H9 (cell line): Measurements from ENCODE around the gene TEX19. TPM values are rescaled to one million over a fixed set of nuclear protein-coding genes. Genes with fewer than 3 reads are reported as not detected.

Experiments
- DNase-seq: peaks from one replicate; pipeline ENCODE4 v3.0.0-alpha.2; 2017
- H2AFZ ChIP-seq: one replicate; pipeline ENCODE4 v1.6.1; 2013; ENCODE audit warnings: mild to moderate bottlenecking, low read length, control low read depth, moderate library complexity
- H2AK5ac ChIP-seq: 2 replicates; pipeline ENCODE4 v1.6.1; 2013; ENCODE audit warnings: low read length, control low read depth, mixed read lengths; ENCODE audit not compliant: insufficient read length
- H2BK120ac ChIP-seq: one replicate; pipeline ENCODE4 v1.6.1; 2013; ENCODE audit warnings: low read depth, mild to moderate bottlenecking, low read length, control low read depth, inconsistent platforms; ENCODE audit not compliant: poor library complexity, severe bottlenecking
- H2BK12ac ChIP-seq: 2 replicates; pipeline ENCODE4 v1.6.1; 2013; ENCODE audit warnings: low read length, control low read depth, mixed read lengths, low read depth; ENCODE audit not compliant: insufficient read length
- H2BK15ac ChIP-seq: 2 replicates; pipeline ENCODE4 v1.6.1; 2013; ENCODE audit warnings: low read depth, low read length, control low read depth
- H2BK20ac ChIP-seq: one replicate; pipeline ENCODE4 v1.6.1; 2013; ENCODE audit warnings: low read depth, mild to moderate bottlenecking, low read length, control low read depth, inconsistent platforms; ENCODE audit not compliant: poor library complexity, severe bottlenecking
- H2BK5ac ChIP-seq: 2 replicates; pipeline ENCODE4 v1.6.1; 2013; ENCODE audit warnings: low read length, control low read depth, mixed read lengths; ENCODE audit not compliant: insufficient read length
- H3K14ac ChIP-seq: 2 replicates; pipeline ENCODE4 v1.6.1; 2013; ENCODE audit warnings: low read length, control low read depth; ENCODE audit not compliant: insufficient read depth
- H3K18ac ChIP-seq: 2 replicates; pipeline ENCODE4 v1.6.1; 2013; ENCODE audit warnings: low read depth, mild to moderate bottlenecking, mixed read lengths, low read length, control low read depth; ENCODE audit not compliant: insufficient read length
- H3K23ac ChIP-seq: 2 replicates; pipeline ENCODE4 v1.6.1; 2013; ENCODE audit warnings: low read length, control low read depth, mixed read lengths, low read depth; ENCODE audit not compliant: insufficient read length
- H3K23me2 ChIP-seq: 2 replicates; pipeline ENCODE4 v1.6.1; 2013; ENCODE audit warnings: low read depth, mild to moderate bottlenecking, mixed read lengths, low read length, control low read depth; ENCODE audit not compliant: insufficient read length, poor library complexity, severe bottlenecking
- H3K27ac ChIP-seq: 2 replicates; pipeline ENCODE4 v1.5.1; 2013; ENCODE audit warnings: low read length, control low read depth, mixed read lengths, low read depth; ENCODE audit not compliant: insufficient read length
- H3K27me3 ChIP-seq: 2 replicates; pipeline ENCODE4 v1.6.1; 2013; ENCODE audit warnings: low read length, control low read depth, inconsistent platforms; ENCODE audit not compliant: insufficient read depth
- H3K4ac ChIP-seq: 2 replicates; pipeline ENCODE4 v1.6.1; 2013; ENCODE audit warnings: low read depth, mild to moderate bottlenecking, control low read depth, inconsistent platforms, low read length, moderate library complexity
- H3K4me1 ChIP-seq: 2 replicates; pipeline ENCODE4 v1.6.1; 2013; ENCODE audit warnings: low read length, control low read depth, inconsistent platforms; ENCODE audit not compliant: insufficient read depth
- H3K4me2 ChIP-seq: 2 replicates; pipeline ENCODE4 v1.6.1; 2013; ENCODE audit warnings: low read length, control low read depth, mixed read lengths; ENCODE audit not compliant: insufficient read length, insufficient read depth
- H3K56ac ChIP-seq: 2 replicates; pipeline ENCODE4 v1.6.1; 2013; ENCODE audit warnings: low read depth, mild to moderate bottlenecking, mixed read lengths, low read length, control low read depth; ENCODE audit not compliant: insufficient read length
- H3K79me1 ChIP-seq: 2 replicates; pipeline ENCODE4 v1.6.1; 2013; ENCODE audit warnings: low read depth, mild to moderate bottlenecking, moderate library complexity, low read length, control low read depth, inconsistent platforms; ENCODE audit not compliant: insufficient read depth, poor library complexity, severe bottlenecking
- H3K79me2 ChIP-seq: 2 replicates; pipeline ENCODE4 v1.6.1; 2013; ENCODE audit warnings: low read length, control low read depth, inconsistent platforms; ENCODE audit not compliant: insufficient read depth
- H3K9ac ChIP-seq: 2 replicates; pipeline ENCODE4 v1.6.1; 2013; ENCODE audit warnings: low read length, control low read depth, mixed read lengths; ENCODE audit not compliant: insufficient read length; ENCODE audit errors: extremely low read depth
- H3K9me3 ChIP-seq: one replicate; pipeline ENCODE4 v1.6.1; 2013; ENCODE audit warnings: low read depth, low read length, inconsistent platforms; ENCODE audit not compliant: control insufficient read depth
- H3T11ph ChIP-seq: one replicate; pipeline ENCODE4 v1.6.1; 2013; ENCODE audit warnings: mild to moderate bottlenecking, low read length, control low read depth, inconsistent platforms
- H4K20me1 ChIP-seq: one replicate; pipeline ENCODE4 v1.6.1; 2013; ENCODE audit not compliant: control insufficient read depth, insufficient read length, insufficient read depth
- H4K5ac ChIP-seq: 2 replicates; pipeline ENCODE4 v1.6.1; 2013; ENCODE audit warnings: low read depth, mild to moderate bottlenecking, mixed read lengths, low read length, control low read depth; ENCODE audit not compliant: insufficient read length
- H4K8ac ChIP-seq: replicated peaks from 2 replicates; pipeline ENCODE4 v1.6.1; 2013; ENCODE audit warnings: low read length, control low read depth, mixed read lengths, low read depth; ENCODE audit not compliant: insufficient read length
- H4K91ac ChIP-seq: 2 replicates; pipeline ENCODE4 v1.6.1; 2013; ENCODE audit warnings: low read depth, mild to moderate bottlenecking, moderate library complexity, mixed read lengths, low read length, control low read depth; ENCODE audit not compliant: insufficient read length
- H3K27ac Mint-ChIP-seq, 3 experiments: 2 replicates in 2 of 3; 3 replicates in 1 of 3; pipeline ENCODE4 v1.8.0; 2020 to 2021; ENCODE audit warnings: mixed read lengths in 3 of 3, mild to moderate bottlenecking in 1 of 3, moderate library complexity in 1 of 3
- H3K27me3 Mint-ChIP-seq: 2 replicates; pipeline ENCODE4 v1.8.0; 2021; ENCODE audit warnings: low read depth, mild to moderate bottlenecking, moderate library complexity, mixed read lengths
- H3K36me3 Mint-ChIP-seq, 3 experiments: 2 replicates in 2 of 3; 3 replicates in 1 of 3; pipeline ENCODE4 v1.8.0; 2020 to 2021; ENCODE audit warnings: low read depth in 3 of 3, mixed read lengths in 3 of 3; ENCODE audit not compliant: insufficient read depth in 1 of 3
- H3K4me1 Mint-ChIP-seq, 2 experiments: 2 replicates each; pipeline ENCODE4 v1.8.0; 2020; ENCODE audit warnings: mixed read lengths in 2 of 2
- H3K4me3 Mint-ChIP-seq, 2 experiments: 2 replicates in 1 of 2; 3 replicates in 1 of 2; pipeline ENCODE4 v1.8.0; 2020 to 2021; ENCODE audit warnings: mild to moderate bottlenecking in 2 of 2, mixed read lengths in 2 of 2, moderate library complexity in 1 of 2
- H3K9me3 Mint-ChIP-seq, 2 experiments: 2 replicates in 1 of 2; 3 replicates in 1 of 2; pipeline ENCODE4 v1.8.0; 2020; ENCODE audit warnings: mild to moderate bottlenecking in 2 of 2, mixed read lengths in 2 of 2, moderate library complexity in 1 of 2
- CTCF ChIP-seq: fragments of 200-600 bp; sonication (generic); conservative IDR thresholded peaks from 3 replicates; pipeline ENCODE4 v1.8.0; 2021; ENCODE audit warnings: antibody characterized with exemption, mild to moderate bottlenecking
- WGBS: extraction: QIAGEN DNeasy Blood & Tissue Kit; methylation state at CpG from one replicate; pipeline ENCODE4 v1.1.7; 2013; ENCODE audit warnings: missing lambda C conversion rate, low lambda C conversion rate, mixed read lengths; ENCODE audit not compliant: insufficient read length; ENCODE audit errors: extremely low coverage; 5-methylcytosine and 5-hydroxymethylcytosine counted together
- total RNA-seq: library from RNA; stranded (reverse); gene quantifications from 2 replicates; pipeline ENCODE4 v1.2.1, GENCODE V29; 2021

Gene TEX19
- total RNA-seq, 1 experiment from 2014 or later = 1.4 TPM

DNA sequence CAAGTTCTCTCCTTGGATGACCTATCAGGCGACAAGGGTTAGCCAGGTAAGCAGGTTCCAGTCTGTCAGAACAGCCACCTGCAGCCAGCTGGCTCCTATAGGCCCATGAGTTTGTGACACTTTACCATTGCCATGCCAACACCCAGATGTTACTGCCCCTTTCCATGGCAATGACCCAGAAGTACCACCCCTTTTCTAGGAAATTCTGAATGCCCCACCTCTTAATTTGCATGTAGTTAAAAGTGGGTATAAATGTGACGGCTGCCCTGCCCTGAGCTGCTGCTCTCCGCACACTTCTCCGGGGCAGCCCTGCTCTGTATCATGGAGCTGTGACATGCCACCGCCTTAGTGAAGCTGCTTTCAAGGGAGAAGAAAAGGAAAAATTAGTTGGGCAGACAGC lies 15.5 kb upstream of the TEX19 start:
- no peak overlapping the region for H4K91ac ChIP-seq
- Mint-ChIP-seq H3K36me3 (peaks cover 3 to 8% (median 6%) of the 10 kb centered on the region in 3 experiments; a peak in 5 of 7 replicates), H3K9me3 (peaks cover 14 to 15% of the 10 kb centered on the region in 2 experiments), H3K4me1 (peaks cover 13 to 20% of the 10 kb centered on the region in 2 experiments), H3K4me3 (no peak overlapping the region), H3K27ac (no peak overlapping the region), H3K27me3 (peaks cover 51% of the 10 kb centered on the region)
- WGBS = no CpG with 5 or more reads among the region's 5 CpGs
- H3K4me1 ChIP-seq = no peaks in the 10 kb centered on the region
- H2BK120ac ChIP-seq = no peak overlapping the region
- H2BK5ac ChIP-seq = no peak overlapping the region
- no peak overlapping the region for H2BK20ac ChIP-seq
- no peak overlapping the region for H2AK5ac ChIP-seq
- H3K14ac ChIP-seq = no peak overlapping the region
- H2AFZ ChIP-seq = no peak overlapping the region
- H3K27ac ChIP-seq = no peak overlapping the region
- no peak overlapping the region for H3K23ac ChIP-seq
- H2BK12ac ChIP-seq = no peak overlapping the region
- H4K20me1 ChIP-seq = no peaks in the 10 kb centered on the region
- peaks cover 2% of the 10 kb centered on the region for H3K23me2 ChIP-seq
- no peak overlapping the region for H3K4ac ChIP-seq
- no peak for DNase-seq
- H3K27me3 ChIP-seq = no peaks in the 10 kb centered on the region; the same call in 1 of the 2 replicates
- no peak overlapping the region for H3K56ac ChIP-seq
- H3K79me1 ChIP-seq = no peaks in the 10 kb centered on the region
- no peak overlapping the region for H4K8ac ChIP-seq
- no peaks in the 10 kb centered on the region for H3K9me3 ChIP-seq
- H3K4me2 ChIP-seq = no peak overlapping the region
- no peak overlapping the region for H3T11ph ChIP-seq
- TF ChIP-seq CTCF = no peak
- H4K5ac ChIP-seq = no peak overlapping the region
- no peak overlapping the region for H3K18ac ChIP-seq
- H2BK15ac ChIP-seq = no peak overlapping the region
- no peaks in the 10 kb centered on the region for H3K79me2 ChIP-seq
- no peak overlapping the region for H3K9ac ChIP-seq
